HG03196 (cell line): ENCODE results near the gene ZNF414.

ENCODE experiments used
- ATAC-seq: cut with Tn5 transposase; IDR thresholded peaks from one replicate; pipeline ENCODE4 v1.9.1; 2021; ENCODE audit not compliant: unreplicated experiment

The ZNF414 gene

GRCh38 chr19:8468761-8469373 is 45.1 kb downstream of the ZNF414 start:
- ATAC-seq = no peak

- ATAC-seq = no peak
Measured at GRCh38 chr19:8468124-8468523, 45.8 kb downstream of the ZNF414 start.

- ATAC-seq = no peak
Measured at GRCh38 chr19:8466018-8466417, 47.9 kb downstream of the ZNF414 start.

- ATAC-seq = no peak
Measured at GRCh38 chr19:8463365-8463764, 50.6 kb downstream of the ZNF414 start.

GRCh38 chr19:8462571-8462970 is 51.4 kb downstream of the ZNF414 start:
- no peak for ATAC-seq

GRCh38 chr19:8461891-8462290 is 52.1 kb downstream of the ZNF414 start:
- ATAC-seq = no peak

GRCh38 chr19:8461376-8461775 is 52.6 kb downstream of the ZNF414 start:
- no peak for ATAC-seq

GRCh38 chr19:8460516-8461298 is 53.3 kb downstream of the ZNF414 start:
- ATAC-seq = no peak
